AG09309 (cell line): Measurements from ENCODE around the gene RPS18.
"Not testable (repeated sequence)": the region's sequence is repeated elsewhere in the genome, so short reads cannot be mapped to it uniquely, and the experiment has no call there.

Experiments
- DNase-seq: peaks from one replicate; pipeline ENCODE4 v3.0.0-alpha.2; 2010; ENCODE audit warnings: low read depth
- H3K4me3 ChIP-seq: 2 replicates; pipeline ENCODE4 v1.5.1; 2011; ENCODE audit warnings: mild to moderate bottlenecking, low read depth, low read length, moderate library complexity; ENCODE audit not compliant: control insufficient read depth
- CTCF ChIP-seq: IDR thresholded peaks from 2 replicates; pipeline ENCODE4 v1.5.1; 2011; ENCODE audit warnings: mild to moderate bottlenecking, low read depth, low read length, inconsistent platforms; ENCODE audit not compliant: insufficient read depth, control insufficient read depth; ENCODE audit errors: missing control alignments

The RPS18 gene

GRCh38 chr6:33271468-33272274 lies at the start of gene RPS18, which contains the start of gene VPS52:
TSS of gene RPS18 (plus strand) at chr6:33272075. CDS start at chr6:33272120, 45 bp downstream.
TSS of gene VPS52 (minus strand) at chr6:33271876. CDS start at chr6:33271675, 201 bp downstream.
- H3K4me3 ChIP-seq: peak within 1 kb of the TSS; percentile 90
- no peak for TF ChIP-seq CTCF
- DNase-seq: peak; percentile 98

GRCh38 chr6:33226503-33227120 lies 45.3 kb upstream of the RPS18 start:
- not testable (repeated sequence) for DNase-seq, H3K4me3 ChIP-seq

- TF ChIP-seq CTCF: no peak
- DNase-seq: no peak
- H3K4me3 ChIP-seq: no peak overlapping the region
Measured at GRCh38 chr6:33235221-33235634, 36.6 kb upstream of the RPS18 start.

- no peak for DNase-seq
- no peak for TF ChIP-seq CTCF
Measured at GRCh38 chr6:33236328-33236727, 35.5 kb upstream of the RPS18 start.

GRCh38 chr6:33236852-33237251 lies 35.0 kb upstream of the RPS18 start:
- H3K4me3 ChIP-seq: no peak overlapping the region
- no peak for DNase-seq
- TF ChIP-seq CTCF: no peak

More at GRCh38 chr6:33236328-33236727, 35.5 kb upstream of the RPS18 start:
- no peak overlapping the region for H3K4me3 ChIP-seq

GRCh38 chr6:33237741-33238140 lies 34.1 kb upstream of the RPS18 start:
- TF ChIP-seq CTCF: no peak
- no peak for DNase-seq
- no peak overlapping the region for H3K4me3 ChIP-seq

- no peak for TF ChIP-seq CTCF
- H3K4me3 ChIP-seq: no peak overlapping the region
- DNase-seq: no peak
Measured at GRCh38 chr6:33241968-33242367, 29.9 kb upstream of the RPS18 start.
